GM18520 (cell line): Measurements from ENCODE around the gene TOPBP1.
"Not testable (repeated sequence)": the region's sequence is repeated elsewhere in the genome, so short reads cannot be mapped to it uniquely, and the experiment has no call there.

Experiments used
- ATAC-seq: cut with Tn5 transposase; IDR thresholded peaks from one replicate; pipeline ENCODE4 v1.9.1; 2021; ENCODE audit not compliant: unreplicated experiment

The TOPBP1 gene

DNA sequence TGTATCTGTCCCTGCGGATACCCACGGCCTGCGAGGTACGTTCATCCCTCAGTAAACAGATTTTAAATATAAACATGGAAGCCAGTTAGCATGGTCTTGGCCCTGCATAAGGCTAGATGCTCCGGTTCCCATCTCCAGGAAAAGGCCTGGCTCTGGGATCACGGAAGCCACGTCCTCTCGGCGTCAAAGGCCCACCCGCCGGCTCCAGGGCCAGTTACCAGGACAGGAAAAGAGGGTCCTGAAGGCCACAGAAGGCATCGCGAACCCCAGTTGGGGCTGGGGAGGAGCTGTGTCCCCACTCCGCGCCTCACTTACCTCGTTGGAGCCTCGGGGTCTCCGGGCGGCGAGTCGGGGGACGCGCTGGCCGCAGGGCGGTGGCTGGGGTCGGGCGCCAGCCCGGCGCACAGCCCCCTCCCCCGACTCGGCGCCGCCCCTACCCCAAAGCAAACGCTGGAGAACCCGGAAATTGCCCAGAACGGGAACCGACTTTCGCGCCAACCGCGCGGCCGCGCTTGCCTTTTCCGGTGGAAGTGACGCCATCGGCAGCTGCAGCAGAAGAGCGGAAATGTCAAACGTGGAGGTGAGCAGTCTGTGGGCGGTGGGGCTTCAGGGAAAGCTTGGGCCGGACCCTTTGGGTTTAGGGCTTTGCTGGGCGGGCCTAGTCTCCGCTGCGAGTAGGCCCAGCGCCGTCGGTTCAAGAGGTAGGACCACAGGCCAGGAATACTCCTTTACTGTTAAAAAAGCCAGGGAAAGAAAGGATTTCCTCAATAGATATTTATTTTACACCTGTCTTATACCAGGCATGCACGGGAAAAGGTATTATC lies at the start of gene TOPBP1:
TOPBP1 (minus strand) TSS at position 488 of the 824 bp plus-strand sequence. CDS start 814 bp downstream, outside the sequence.
- peak; percentile 80 for ATAC-seq

DNA sequence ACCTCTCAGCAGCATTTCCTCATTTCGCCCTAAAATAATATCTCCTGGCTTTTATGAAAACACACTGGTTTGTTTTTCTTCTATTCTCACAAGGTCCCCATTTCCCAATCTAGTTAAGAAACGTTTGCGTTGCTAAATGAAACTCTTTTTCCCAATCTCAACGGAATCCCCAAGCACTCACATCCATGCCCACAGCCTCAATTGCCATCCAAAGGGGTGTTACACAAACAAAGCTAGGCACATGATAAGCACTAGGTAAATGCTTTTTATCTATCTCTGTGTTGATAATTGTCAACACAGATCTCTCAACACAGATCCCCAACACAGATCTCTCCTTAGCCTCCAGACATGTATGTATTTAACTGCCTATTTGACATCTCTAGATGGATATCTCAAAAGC lies 49.3 kb upstream of the TOPBP1 start:
- ATAC-seq = no peak

DNA sequence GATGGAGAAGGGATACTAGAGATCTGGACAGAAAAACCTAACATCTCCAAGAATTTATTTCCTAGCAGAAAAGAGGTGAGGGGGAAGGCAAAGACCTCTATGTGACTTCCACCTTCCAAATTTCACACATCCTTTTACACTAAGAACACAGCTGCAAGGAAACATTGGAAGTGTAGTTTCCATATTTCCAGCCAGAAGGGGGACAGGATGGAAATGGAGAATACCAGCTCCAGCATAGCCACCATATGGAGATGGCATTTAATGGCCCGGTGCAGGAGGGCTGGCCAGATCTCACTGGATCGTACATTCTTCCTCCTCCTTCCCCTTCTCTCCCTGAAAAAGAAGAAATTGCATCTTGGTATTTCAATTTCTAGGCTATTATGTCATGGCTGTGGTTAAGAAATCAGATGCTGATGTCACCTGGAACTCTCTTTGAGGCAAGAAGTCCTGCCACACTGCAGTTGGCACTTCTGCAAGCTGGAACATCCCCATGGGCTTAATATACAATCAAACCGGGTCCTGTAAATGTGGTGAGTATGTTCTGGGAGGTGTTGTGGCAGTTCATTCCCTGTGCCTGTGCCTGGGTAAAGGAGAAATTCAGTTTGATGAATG lies 47.5 kb upstream of the TOPBP1 start:
- no peak for ATAC-seq

DNA sequence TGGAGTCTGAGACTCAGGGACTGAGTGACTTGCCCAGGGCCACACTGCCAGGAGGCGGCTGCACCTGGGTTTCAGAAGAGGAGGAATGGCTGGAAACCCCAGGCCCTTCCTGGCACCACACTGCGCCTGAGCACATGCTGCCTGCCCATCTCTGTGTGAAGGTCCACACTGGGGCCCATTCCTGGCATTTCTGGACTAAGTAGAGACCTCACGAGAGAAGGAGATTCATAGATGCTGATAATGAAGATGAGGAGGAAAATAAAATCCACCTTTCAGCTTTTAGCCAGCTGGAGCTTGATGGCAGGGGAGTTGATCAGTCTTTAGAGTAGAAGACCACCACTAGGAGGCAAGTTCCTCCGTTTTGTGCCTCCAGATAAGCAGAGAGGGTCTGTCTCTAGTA lies 44.3 kb upstream of the TOPBP1 start:
- no peak for ATAC-seq

DNA sequence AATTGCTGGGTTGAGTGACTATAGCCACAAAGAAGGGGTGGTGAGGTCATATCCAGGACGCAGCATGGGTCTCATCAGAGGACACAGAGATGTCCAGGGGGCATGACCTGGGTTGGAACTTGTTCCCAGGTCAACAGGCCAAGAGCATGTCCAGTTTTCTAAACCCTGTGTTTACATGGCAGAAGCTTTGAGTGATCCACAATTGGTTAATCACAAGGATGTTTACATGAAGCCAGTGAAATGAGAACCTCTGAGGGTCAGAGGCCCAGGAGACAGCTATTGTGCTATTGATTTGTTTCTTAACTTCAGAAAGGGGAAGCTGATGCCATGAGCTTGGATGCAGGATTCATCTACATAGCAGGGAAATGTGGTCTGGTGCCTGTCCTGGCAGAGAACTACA lies 42.2 kb upstream of the TOPBP1 start:
- ATAC-seq = no peak

DNA sequence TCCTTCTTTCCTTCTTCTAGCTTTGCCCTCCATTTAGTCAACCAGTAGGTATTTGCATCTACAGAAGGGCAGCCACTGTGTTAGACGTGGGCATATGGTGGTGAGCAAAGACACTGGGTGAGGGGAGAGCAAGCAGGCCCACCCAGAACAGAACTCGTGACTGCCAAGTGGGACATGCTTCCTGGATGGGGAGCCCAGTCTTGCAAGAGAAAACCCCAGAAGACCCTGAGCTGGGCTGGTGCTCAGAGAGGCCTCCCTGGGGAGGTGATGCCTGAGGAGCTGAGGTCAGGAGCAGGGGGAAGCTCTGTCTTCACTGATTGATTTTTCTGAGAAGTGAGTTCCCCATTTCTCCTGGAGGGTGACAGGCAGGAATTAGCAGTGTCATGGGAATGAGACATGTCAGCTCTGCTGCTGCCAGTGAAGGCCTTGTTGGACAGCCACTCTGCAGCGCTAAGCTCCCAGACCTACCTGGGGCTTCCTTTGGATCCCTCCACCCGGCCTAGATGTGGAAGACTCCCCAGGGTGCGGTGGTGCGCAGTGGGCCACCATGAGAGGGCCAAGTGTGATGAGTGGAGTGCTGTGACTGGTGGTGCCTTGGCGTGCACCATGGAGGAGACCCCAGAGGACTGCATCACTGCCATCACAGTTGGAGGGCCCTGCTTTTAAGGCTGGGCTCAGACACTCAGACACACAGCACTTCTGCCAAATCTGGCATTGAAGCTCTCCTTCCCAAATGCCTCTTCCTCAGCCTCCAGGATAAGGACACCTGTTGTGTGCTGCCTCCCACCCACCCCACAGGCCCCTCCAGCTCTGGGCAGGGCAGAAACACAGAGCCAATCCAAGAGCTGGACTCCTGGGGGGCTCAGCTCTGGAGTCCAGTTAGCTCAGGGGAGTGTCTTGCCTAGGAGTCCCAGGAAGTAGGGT lies 40.0 kb upstream of the TOPBP1 start:
- ATAC-seq = no peak

DNA sequence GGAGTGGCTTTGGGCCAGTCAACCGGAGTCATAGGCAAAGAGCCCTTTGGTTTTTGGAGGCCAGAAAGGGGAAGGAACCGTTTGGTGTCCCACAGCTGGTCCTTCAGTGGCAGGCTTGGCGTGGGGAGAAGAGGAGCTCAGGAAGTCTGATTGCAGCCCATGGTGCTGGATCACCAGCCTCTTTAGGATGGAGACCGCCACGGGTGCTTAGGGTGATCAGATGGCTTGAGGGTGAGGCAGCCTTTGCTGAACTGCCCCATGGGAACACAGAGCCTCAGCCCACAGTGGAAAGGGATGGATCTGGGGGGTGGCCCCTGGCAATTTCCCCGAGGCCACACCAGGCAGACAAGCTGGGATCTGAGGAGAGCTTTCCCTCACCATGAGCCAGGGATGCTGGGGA lies 38.6 kb upstream of the TOPBP1 start:
- ATAC-seq = no peak

DNA sequence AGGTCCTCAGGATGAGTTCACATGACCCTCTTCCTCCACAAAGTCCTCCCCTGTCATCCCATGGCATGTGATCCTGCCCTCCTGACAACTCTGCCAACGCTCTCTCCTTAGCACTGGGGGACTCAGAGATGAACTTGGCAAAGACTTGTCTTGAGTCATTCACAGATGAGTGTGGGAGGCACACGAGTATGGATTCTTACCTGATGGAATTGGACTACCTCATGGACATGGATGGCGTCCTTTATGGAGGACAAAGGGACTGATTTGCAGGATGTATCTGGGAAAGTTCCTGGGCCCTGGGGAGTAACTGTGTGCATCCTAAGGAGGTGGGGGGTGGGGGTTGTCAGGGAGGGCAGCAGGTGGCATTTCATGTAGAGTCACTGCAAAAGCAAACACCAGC lies 38.2 kb upstream of the TOPBP1 start:
- no peak for ATAC-seq

DNA sequence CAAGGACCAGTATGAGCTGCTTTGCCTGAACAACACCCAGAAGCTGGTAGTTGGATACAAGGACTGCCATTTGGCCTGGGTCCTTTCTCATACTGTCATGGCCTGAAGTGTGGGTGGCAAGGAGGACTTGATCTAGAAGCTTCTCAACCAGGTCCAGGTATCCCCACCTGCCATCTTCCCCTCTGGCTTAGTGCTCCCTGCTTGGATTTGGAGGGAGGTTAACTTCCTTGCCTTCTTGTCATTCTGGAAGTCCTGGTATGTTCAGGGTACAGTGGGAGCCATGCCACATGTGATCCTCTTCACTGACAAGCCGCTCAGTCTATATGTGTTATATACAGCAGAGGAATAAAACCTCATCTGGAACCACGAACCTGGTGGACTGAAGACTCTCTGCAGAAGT lies 37.7 kb upstream of the TOPBP1 start:
- ATAC-seq = no peak

DNA sequence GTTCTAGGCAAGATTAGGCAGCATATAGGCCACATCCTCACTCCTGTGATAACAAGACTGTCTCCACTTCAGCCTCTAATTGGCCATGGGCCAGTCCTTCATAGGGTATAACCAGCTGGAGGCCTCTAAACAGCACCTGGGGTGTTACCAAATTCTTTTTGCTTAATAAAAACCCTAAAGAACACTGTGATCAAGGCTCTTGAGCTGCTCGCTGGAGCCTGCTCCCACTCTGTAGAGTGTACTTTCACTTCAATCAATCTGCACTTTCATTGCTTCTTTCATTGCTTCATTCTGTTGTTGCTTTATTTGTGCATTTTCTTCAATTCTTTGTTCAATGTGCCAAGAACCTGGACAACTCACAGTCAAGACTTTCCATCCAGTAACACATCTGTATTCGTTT lies 36.2 kb upstream of the TOPBP1 start:
- ATAC-seq = no peak

DNA sequence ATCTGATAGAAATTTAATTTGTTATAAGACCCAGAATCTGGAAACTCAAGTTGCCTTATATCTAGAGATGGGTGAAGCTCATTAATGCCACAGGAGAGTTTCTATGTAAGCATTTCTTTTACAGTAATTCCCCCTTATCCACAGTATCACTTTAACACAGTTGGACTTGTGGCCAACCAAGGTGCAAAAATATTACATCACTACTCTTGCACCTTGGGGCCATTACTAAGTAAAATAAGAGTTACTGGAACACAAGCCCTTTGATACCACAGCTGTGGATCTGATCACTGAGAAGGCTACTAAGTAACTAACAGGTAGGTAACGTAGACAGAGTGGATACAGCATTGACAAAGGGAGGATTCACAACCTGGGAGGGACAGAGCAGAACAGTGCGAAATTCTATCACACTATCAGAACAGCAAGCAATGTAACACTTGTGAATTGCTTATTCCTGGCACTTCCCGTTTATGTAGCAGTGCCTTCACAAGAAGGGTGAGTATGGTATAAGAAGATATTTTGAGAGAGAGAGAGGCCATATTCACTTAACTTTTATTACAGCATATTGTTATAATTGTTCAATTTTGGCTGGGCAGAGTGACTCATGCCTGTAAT lies 33.9 kb upstream of the TOPBP1 start:
- no peak for ATAC-seq

DNA sequence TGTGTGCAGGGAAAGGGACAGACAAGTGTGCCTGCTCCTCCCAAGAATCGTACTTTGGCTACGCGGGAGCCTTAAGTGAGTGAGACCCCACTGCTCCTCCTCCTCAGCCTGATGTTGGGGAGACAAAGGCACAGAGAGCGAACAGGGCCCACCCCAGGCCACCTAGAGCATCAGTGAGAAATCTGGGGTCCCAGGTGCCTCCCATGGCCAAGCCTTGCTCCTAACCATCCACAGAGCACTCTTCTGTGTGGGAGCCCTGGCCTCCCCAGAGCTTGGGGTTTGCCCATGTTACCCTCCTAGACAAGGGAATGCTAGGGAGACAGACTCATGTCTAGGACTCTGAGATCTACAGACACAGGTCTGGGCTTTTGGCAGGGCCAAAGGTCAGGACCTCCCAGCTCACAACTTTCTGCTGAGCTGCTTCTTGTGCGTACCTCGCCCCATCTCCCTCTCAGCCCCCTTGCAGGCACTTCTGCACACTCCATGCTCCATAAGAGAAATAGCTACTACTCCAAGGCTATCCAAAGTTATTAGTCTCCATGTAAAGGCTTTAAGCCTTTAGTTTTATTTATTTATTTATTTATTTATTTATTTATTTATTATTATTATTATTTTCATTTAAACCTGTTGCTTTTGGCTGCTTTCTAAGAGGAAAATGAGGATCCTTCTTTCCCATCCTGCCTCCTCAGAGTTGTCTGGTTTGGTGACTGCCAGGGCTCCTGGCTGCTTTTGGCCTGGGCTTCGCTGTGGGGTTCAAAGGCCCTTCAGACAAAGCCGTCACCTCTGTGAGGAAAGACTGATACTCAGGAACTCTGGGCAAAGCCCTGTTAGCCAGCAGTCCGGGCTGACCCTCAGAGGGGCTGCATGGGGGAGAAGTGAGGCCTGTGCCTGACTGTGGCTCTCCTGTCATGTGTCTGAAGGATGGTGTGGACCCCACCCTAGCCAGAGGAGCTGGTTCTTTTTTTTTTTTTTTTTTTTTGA lies 32.8 kb upstream of the TOPBP1 start:
- ATAC-seq = no peak

DNA sequence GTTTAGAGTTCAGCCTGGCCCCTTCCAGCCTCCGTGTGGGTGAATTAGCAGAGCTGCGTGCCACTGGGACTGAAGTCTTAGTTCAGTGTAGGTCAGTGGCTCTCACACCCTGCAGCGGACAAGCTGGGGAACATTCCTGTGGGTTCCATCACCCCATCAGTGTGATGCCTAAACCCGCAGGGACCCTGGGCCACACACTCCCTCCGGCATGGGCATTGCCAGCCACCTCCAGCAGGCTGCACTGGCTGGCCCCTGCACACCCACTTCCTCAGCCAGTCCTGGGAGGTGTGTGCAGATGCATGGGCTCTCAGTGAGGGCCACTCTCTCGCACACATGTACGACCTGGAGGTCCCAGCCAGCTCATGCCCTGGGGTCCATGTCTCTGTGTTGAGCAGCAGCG lies 32.1 kb upstream of the TOPBP1 start:
- ATAC-seq = no peak

DNA sequence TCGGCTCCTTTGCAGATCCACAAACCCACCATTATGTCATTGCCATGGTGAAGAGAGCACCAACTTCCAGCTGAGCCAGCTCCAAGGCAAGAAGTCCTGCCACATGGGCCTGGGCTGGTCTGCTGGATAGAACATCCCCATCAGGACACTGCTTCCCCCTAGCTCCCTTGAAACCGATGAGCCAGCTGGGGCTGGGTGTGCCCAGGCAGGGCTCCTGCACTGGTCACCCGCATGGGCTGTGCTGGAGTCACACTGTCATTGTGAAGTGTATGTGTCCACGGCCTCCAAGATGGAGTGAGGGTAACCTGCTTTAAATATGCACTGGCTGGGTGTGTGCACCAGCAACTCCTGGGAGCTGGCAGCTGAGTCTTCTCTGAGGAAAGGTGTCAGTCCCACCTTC lies 31.0 kb upstream of the TOPBP1 start:
- no peak for ATAC-seq

DNA sequence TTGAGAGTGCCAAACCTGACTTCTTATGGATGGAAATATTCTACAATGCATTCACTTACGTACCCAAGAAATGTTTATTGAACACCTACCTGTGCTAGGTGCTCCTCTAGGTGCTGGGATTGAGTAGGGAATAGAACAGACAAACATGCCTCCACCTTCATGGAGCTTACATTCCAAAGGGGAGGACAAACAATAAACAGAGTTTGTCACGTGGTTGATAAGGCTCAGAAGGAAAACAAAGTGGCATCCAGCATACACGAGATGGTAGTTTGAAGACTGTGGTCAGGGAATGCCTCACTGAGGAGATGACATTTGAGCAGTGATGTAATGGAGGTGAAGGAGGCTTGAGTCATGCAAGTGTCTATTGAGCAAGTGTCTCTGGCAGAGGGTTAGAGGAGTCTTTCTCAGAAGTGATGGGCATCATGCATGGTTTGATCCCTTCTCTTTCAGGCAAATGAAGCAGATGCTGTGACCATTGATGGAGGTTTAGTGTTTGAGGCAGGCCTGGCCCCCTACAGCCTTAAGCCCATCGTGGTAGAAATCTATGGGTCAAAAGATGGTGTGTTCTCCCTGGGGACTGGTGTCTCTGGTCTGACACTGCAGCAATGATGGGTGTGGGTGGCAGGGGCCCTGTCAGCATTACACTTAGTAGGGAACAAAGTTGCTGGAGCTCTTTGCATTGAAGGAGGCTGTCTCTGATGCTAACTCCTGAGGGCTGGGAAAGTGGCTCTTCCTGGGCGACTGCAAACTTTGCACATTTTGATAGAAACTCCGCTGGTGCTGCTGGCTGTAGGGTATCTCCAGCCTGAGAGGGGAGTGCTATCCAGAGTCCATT lies 29.7 kb upstream of the TOPBP1 start:
- no peak for ATAC-seq

DNA sequence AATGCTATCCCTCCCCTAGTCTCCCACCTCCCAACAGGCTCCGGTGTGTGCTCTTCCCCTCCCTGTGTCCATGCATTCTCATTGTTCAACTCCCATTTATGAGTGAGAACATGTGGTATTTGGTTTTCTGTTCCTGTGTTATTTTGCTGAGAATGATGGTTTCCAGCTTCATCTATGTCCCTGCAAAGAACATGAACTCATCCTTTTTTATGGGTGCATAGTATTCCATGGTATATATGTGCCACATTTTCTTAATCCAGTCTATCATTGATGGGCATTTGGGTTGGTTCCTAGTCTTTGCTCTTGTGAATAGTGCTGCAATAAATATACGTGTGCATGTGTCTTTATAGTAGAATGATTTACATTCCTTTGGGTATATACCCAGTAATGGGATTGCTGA lies 16.3 kb upstream of the TOPBP1 start:
- not testable (repeated sequence) for ATAC-seq

DNA sequence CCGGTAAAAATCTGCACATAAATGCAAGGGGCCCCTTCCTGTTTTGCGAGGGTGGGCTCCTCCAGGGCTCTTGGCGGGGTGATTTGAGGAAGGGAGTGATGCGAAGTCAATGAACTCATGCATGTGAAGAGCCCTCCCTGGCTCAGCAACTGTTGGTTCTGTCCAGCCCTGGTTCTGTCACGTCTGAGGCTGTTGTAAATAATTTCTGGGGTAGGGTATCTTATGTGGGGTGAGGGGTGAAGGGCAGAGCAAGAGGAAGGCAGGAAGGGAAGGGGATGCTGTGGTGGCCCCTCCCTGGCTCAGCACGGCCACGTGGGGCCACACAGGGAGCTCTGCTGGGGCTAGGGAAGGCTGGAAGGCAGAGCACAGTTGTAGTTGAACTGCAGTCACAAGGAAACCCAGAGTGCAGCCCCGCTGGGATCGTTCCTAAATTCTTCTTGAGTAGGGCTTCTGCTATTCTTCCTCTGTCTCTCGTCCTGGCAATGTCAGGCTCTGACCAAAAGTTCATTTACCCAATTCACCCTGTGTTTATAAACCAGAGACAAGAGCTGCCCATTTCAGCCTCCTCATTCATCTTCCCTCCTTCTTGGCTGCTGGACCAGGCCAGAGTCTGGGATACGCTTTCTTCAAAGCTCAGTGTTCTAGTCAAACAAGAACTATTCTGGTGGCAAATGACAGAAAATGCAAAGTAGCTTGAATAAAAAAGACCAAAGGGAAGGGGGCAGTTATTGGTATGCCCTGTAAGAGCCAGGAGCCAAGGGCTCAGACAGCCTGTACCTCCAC lies 14.8 kb upstream of the TOPBP1 start:
- ATAC-seq = no peak

DNA sequence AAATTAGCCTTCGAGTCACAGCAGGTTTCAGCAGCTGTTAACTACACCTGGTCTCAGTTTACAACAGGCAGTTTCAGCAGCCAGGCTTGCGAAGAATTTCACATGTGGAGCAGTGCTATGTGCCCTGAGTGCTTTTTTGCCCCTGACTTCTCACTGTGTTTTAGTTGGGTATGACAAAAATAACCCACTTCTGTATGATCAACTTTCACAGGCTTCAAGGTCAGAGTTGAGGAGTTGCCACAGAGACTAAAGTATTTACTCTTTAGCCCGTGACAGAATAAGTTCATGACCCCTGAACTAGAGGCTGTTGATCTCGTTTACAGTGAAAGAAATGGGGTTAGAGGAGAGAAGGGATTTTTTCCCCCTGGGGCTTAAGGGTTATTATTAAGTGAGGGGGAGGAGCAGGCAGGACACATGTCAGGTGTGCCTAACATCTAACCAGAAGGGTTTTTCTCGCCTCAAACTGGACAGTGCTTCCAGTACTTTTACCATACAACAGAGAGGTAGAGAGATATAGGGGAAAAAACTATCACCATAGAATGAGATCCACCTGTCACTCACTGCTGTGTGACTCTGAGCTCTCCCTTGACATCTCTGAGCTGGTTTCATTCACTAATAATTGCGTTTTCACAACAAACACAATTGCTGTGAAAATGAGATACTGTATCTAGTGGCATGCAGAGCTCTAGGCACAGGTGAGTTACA lies 14.0 kb upstream of the TOPBP1 start:
- ATAC-seq = no peak
